Germinal center (tissue), 1 donor: Measurements from ENCODE around the gene PLA2G2F.

Source experiments
- DNase-seq: peaks from one replicate; pipeline ENCODE4 v3.0.0; 2012; ENCODE audit warnings: mixed read lengths, low spot score

The PLA2G2F gene

GRCh38 chr1:20191266-20191825 is 52.2 kb downstream of the PLA2G2F start:
- no peak for DNase-seq

GRCh38 chr1:20192364-20192763 is 53.2 kb downstream of the PLA2G2F start:
- no peak for DNase-seq

- DNase-seq = no peak
Observed at GRCh38 chr1:20192871-20193411, 53.8 kb downstream of the PLA2G2F start.

GRCh38 chr1:20194224-20194623 is 55.1 kb downstream of the PLA2G2F start:
- DNase-seq = no peak

- peak; percentile 63 for DNase-seq
Observed at GRCh38 chr1:20194757-20195461, 55.8 kb downstream of the PLA2G2F start.

GRCh38 chr1:20195462-20195780 is 56.3 kb downstream of the PLA2G2F start:
- DNase-seq = no peak

GRCh38 chr1:20197329-20197791 is 58.2 kb downstream of the PLA2G2F start:
- no peak for DNase-seq

- DNase-seq = no peak
Observed at GRCh38 chr1:20198296-20198695, 59.2 kb downstream of the PLA2G2F start.

GRCh38 chr1:20198918-20199317 is 59.8 kb downstream of the PLA2G2F start:
- no peak for DNase-seq

GRCh38 chr1:20199403-20199802 is 60.3 kb downstream of the PLA2G2F start:
- DNase-seq = no peak

GRCh38 chr1:20199840-20200239 is 60.7 kb downstream of the PLA2G2F start:
- no peak for DNase-seq
